Measurements from ENCODE around the gene GLB1L2.

GRCh38 chr11:134413826-134414731 lies 82.3 kb downstream of the GLB1L2 start:
- no peak for TF ChIP-seq RAD21 (IDR thresholded peaks at IDR 0.05; ENCODE audit: low read depth)
- no peak for TF ChIP-seq CTCF (IDR thresholded peaks at IDR 0.05 in 2 of 3, conservative IDR thresholded peaks at IDR 0.05 in 1 of 3; ENCODE audit: borderline replicate concordance in 1 of 3, insufficient read depth in 1 of 3, low read depth in 2 of 3, low read length in 2 of 3)
- TF ChIP-seq POLR2A (IDR thresholded peaks at IDR 0.05; ENCODE audit: borderline replicate concordance, extremely low read depth, insufficient read depth, insufficient read length): no peak
- TF ChIP-seq FOSL1 (IDR thresholded peaks at IDR 0.05; ENCODE audit: low read depth): no peak

Data from HCT116 (cell line).